Fibroblast of lung (primary cell): ENCODE measurements around the gene FNTB. TPM values are rescaled to one million over a fixed set of nuclear protein-coding genes. Genes with fewer than 3 reads are reported as not detected.

ENCODE experiments used
- DNase-seq, 2 donors: peaks; one replicate each; pipeline versions ENCODE4 v3.0.0 to v3.0.0-alpha.2; 2010; ENCODE audit warnings: low read depth in 2 of 2
- H2AFZ ChIP-seq: 2 replicates; pipeline ENCODE4 v1.5.1; 2012; ENCODE audit warnings: low read length, control low read depth, inconsistent platforms
- H3K27ac ChIP-seq: 2 replicates; pipeline ENCODE4 v1.5.1; 2011; ENCODE audit warnings: low read length, control low read depth; ENCODE audit not compliant: insufficient read depth
- H3K27me3 ChIP-seq: 2 replicates; pipeline ENCODE4 v1.5.1; 2011; ENCODE audit warnings: mild to moderate bottlenecking, low read length; ENCODE audit not compliant: control insufficient read depth, insufficient read depth
- H3K36me3 ChIP-seq: 2 replicates; pipeline ENCODE4 v1.5.1; 2011; ENCODE audit warnings: low read length; ENCODE audit not compliant: control insufficient read depth, insufficient read depth
- H3K4me1 ChIP-seq: 2 replicates; pipeline ENCODE4 v1.5.1; 2011; ENCODE audit warnings: low read length; ENCODE audit not compliant: control insufficient read depth, insufficient read depth; ENCODE audit errors: extremely low read depth
- H3K4me2 ChIP-seq: 2 replicates; pipeline ENCODE4 v1.5.1; 2011; ENCODE audit warnings: low read length, control low read depth; ENCODE audit not compliant: insufficient read depth; ENCODE audit errors: extremely low read depth
- H3K4me3 ChIP-seq, 4 experiments: fragments of 200-600 bp in 1 of 4; sonication (generic) in 1 of 4; replicated peaks in 1 of 4; 2 replicates each; pipeline ENCODE4 v1.5.1; 2011 to 2016; ENCODE audit warnings: low read length in 4 of 4, low read depth in 3 of 4, mild to moderate bottlenecking in 3 of 4, control low read depth in 2 of 4, inconsistent platforms in 1 of 4, mixed read lengths in 1 of 4; ENCODE audit not compliant: insufficient read depth in 1 of 4; ENCODE audit errors: control extremely low read depth in 1 of 4
- H3K79me2 ChIP-seq: 2 replicates; pipeline ENCODE4 v1.5.1; 2012; ENCODE audit warnings: mild to moderate bottlenecking, low read length, inconsistent platforms; ENCODE audit not compliant: control insufficient read depth, insufficient read depth
- H3K9ac ChIP-seq: 2 replicates; pipeline ENCODE4 v1.5.1; 2011; ENCODE audit warnings: mild to moderate bottlenecking, low read length, control low read depth; ENCODE audit not compliant: insufficient read depth
- H3K9me3 ChIP-seq: 2 replicates; pipeline ENCODE4 v1.5.1; 2012; ENCODE audit warnings: low read depth, low read length; ENCODE audit not compliant: control insufficient read depth, insufficient read depth
- H4K20me1 ChIP-seq: 2 replicates; pipeline ENCODE4 v1.5.1; 2011; ENCODE audit warnings: low read length; ENCODE audit not compliant: control insufficient read depth, insufficient read depth; ENCODE audit errors: extremely low read depth
- EZH2 ChIP-seq: IDR thresholded peaks from 2 replicates; pipeline ENCODE4 v1.5.1; 2012; ENCODE audit warnings: low read length, control low read depth, mild to moderate bottlenecking; ENCODE audit errors: missing control alignments
- polyA plus RNA-seq, 2 donors: library from polyadenylated mRNA; depleted of rRNA in 1 of 2; stranded (reverse) in 1 of 2; unstranded in 1 of 2; fragments of >200 nt; gene quantifications; 2 replicates each; pipeline ENCODE4 v1.2.1, GENCODE V29; 2011 to 2012; ENCODE audit warnings: missing spikeins in 1 of 2
- total RNA-seq: library from RNA; depleted of rRNA; stranded (reverse); fragments of >200 nt; gene quantifications from 2 replicates; pipeline ENCODE4 v1.2.1, GENCODE V29; 2014
- TF ChIP-seq, protein P1 (sequence below), 2 donors: IDR thresholded peaks in 1 of 2; conservative IDR thresholded peaks in 1 of 2; 1 replicate in 1 of 2; 2 replicates in 1 of 2; pipeline ENCODE4 v1.5.1; 2011 to 2012; ENCODE audit warnings: low read length in 2 of 2, control low read depth in 1 of 2, inconsistent platforms in 1 of 2, low read depth in 1 of 2, mild to moderate bottlenecking in 1 of 2

FNTB gene
- total and polyA plus RNA-seq, 2 donors (not counting 1 experiment from before 2014, with no cell fraction given), result 8.8 to 13.2 TPM

- H3K27ac ChIP-seq, result no peak overlapping the region
- H3K4me3 ChIP-seq, result no peak overlapping the region
Measured at GRCh38 chr14:64953310-64953654, 33.4 kb upstream of the FNTB start.

DNA sequence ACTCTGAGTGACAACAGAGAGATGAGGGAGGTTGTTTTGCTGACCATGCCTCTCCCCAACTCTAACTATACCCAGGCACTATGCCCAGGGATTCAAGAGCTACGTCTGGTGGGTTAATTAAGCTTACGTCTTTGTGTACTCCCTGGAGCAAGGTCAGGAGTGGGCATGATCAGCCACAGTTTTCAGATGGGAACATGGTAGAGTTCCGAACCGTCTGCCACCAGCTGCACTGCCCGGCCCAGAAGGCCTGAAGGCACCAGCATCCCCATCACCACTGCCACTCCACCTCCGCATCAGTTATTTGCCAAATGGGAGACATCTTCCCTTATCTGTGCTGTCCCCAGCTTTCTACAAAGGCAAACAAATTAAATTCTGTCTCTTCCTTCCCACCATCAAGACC is 33.0 kb upstream of the FNTB start:
- Histone ChIP-seq H3K27me3 (no peaks in the 10 kb centered on the region), H3K9me3 (no peaks in the 10 kb centered on the region), H3K4me2 (no peak overlapping the region), H3K4me1 (no peaks in the 10 kb centered on the region), H3K79me2 (no peaks in the 10 kb centered on the region), H3K9ac (no peak overlapping the region), H3K4me3 (no peak overlapping the region), H2AFZ (no peak overlapping the region), H4K20me1 (peaks cover 1% of the 10 kb centered on the region), H3K36me3 (no peaks in the 10 kb centered on the region), H3K27ac (no peak overlapping the region)
- DNase-seq, result no peak
- TF ChIP-seq EZH2, result no peak
- TF ChIP-seq, protein P1, sequence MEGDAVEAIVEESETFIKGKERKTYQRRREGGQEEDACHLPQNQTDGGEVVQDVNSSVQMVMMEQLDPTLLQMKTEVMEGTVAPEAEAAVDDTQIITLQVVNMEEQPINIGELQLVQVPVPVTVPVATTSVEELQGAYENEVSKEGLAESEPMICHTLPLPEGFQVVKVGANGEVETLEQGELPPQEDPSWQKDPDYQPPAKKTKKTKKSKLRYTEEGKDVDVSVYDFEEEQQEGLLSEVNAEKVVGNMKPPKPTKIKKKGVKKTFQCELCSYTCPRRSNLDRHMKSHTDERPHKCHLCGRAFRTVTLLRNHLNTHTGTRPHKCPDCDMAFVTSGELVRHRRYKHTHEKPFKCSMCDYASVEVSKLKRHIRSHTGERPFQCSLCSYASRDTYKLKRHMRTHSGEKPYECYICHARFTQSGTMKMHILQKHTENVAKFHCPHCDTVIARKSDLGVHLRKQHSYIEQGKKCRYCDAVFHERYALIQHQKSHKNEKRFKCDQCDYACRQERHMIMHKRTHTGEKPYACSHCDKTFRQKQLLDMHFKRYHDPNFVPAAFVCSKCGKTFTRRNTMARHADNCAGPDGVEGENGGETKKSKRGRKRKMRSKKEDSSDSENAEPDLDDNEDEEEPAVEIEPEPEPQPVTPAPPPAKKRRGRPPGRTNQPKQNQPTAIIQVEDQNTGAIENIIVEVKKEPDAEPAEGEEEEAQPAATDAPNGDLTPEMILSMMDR (conservative IDR thresholded peaks at IDR 0.05 in 1 of 2, IDR thresholded peaks at IDR 0.05 in 1 of 2; ENCODE audit: low read depth in 1 of 2, low read length in 2 of 2), result no peak

More at GRCh38 chr14:64953310-64953654, 33.4 kb upstream of the FNTB start:
- no peak overlapping the region for H3K4me2 ChIP-seq
- no peaks in the 10 kb centered on the region for H3K9me3 ChIP-seq
- H3K27me3 ChIP-seq, result no peaks in the 10 kb centered on the region
- H3K79me2 ChIP-seq, result no peaks in the 10 kb centered on the region
- H3K9ac ChIP-seq, result no peak overlapping the region
- no peaks in the 10 kb centered on the region for H3K36me3 ChIP-seq
- DNase-seq, result no peak
- TF ChIP-seq, protein P1 (conservative IDR thresholded peaks at IDR 0.05 in 1 of 2, IDR thresholded peaks at IDR 0.05 in 1 of 2; ENCODE audit: low read depth in 1 of 2, low read length in 2 of 2), result no peak
- no peak for TF ChIP-seq EZH2
- no peaks in the 10 kb centered on the region for H3K4me1 ChIP-seq
- H4K20me1 ChIP-seq, result peaks cover 1% of the 10 kb centered on the region
- H2AFZ ChIP-seq, result no peak overlapping the region

GRCh38 chr14:64954491-64955240 is 32.0 kb upstream of the FNTB start:
- Histone ChIP-seq H3K27ac (no peak overlapping the region), H3K36me3 (no peaks in the 10 kb centered on the region), H3K79me2 (no peaks in the 10 kb centered on the region), H3K9me3 (no peaks in the 10 kb centered on the region), H3K9ac (no peak overlapping the region), H4K20me1 (peaks cover 1% of the 10 kb centered on the region), H3K4me1 (no peaks in the 10 kb centered on the region), H2AFZ (no peak overlapping the region), H3K27me3 (no peaks in the 10 kb centered on the region), H3K4me2 (no peak overlapping the region), H3K4me3 (no peak overlapping the region)
- no peak for DNase-seq
- TF ChIP-seq EZH2, result no peak
- TF ChIP-seq, protein P1 (conservative IDR thresholded peaks at IDR 0.05 in 1 of 2, IDR thresholded peaks at IDR 0.05 in 1 of 2; ENCODE audit: low read depth in 1 of 2, low read length in 2 of 2), result no peak
